ENCODE data around the gene NRG2.

GRCh38 chr5:139964994-139965565 is 78.0 kb downstream of the NRG2 start:
- TF ChIP-seq POLR2A (IDR thresholded peaks at IDR 0.05; ENCODE audit: control extremely low read depth in 1 of 2, low read depth in 2 of 2, low read length in 2 of 2), result no peak
- TF ChIP-seq ATF3 (IDR thresholded peaks at IDR 0.05; ENCODE audit: insufficient read depth, low read depth, low read length), result no peak
- TF ChIP-seq CTCF (IDR thresholded peaks at IDR 0.05; ENCODE audit: control extremely low read depth in 1 of 3, insufficient read depth in 1 of 3, low read depth in 1 of 3, low read length in 3 of 3), result no peak
- no peak for TF ChIP-seq CEBPB (IDR thresholded peaks at IDR 0.05; ENCODE audit: low read depth, low read length)
- no peak for TF ChIP-seq SUZ12 (IDR thresholded peaks at IDR 0.05; ENCODE audit: low read length)
- TF ChIP-seq BACH1 (IDR thresholded peaks at IDR 0.05; ENCODE audit: low read length), result no peak
- TF ChIP-seq EZH2 (IDR thresholded peaks at IDR 0.05; ENCODE audit: low read depth, low read length, severe bottlenecking), result no peak
- no peak for TF ChIP-seq ZNF274 (IDR thresholded peaks at IDR 0.05; ENCODE audit: borderline replicate concordance, extremely low read depth, low read length)
- no peak for TF ChIP-seq POLR2AphosphoS5 (IDR thresholded peaks at IDR 0.05; ENCODE audit: low read depth, low read length)

All from H1 (cell line).